NAMALWA (cell line): ENCODE results near the gene ITGA11.
A peak's percentile ranks its signal among the peaks of the same experiment; 100 is the strongest.

Source experiments
- DNase-seq: peaks from one replicate; pipeline ENCODE4 v3.0.0-alpha.2; 2015; ENCODE audit warnings: low spot score

ITGA11 gene

DNA sequence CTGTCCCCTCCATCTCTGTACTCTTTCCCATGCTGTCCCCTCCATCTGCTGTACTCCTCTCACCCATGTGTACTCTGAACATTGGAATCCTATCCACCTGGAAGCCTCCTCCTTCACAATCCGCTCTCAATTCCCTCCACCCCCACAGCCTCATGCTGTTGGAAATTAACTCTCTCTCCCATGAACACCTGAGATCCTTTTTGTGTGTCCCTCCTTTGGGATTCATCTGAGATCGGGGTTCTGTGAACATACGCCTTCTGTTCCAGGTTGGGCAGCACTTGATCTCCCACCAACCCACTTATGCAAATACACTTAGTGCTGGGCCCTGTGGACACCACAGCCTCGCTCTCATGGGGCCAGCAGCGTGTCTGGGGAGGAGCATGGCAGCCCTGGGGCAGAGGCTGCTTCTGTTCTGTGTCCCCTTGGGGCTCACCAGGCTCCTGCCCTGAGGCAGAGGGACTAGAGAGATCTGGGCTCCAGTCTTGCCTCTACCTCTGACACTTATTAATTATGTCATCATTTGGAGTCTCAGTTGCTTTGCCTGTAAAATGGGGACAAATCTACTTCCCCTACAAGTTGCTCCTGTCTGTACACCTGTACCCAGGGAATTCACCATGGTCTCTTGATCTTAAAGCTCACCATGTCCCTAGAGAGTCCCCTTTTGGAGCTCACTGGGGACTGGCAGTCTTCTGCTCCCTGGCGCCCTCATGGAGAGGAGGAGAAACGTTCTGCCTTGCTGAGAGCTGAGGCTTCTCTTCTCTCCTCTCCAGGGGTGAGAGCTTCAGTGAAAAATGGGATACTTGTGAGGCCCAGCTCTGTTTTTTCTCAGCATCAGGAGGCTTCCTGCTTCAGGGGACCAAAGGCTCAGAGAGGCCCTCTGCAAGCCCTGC is 42.7 kb downstream of the ITGA11 start:
- no peak for DNase-seq

DNA sequence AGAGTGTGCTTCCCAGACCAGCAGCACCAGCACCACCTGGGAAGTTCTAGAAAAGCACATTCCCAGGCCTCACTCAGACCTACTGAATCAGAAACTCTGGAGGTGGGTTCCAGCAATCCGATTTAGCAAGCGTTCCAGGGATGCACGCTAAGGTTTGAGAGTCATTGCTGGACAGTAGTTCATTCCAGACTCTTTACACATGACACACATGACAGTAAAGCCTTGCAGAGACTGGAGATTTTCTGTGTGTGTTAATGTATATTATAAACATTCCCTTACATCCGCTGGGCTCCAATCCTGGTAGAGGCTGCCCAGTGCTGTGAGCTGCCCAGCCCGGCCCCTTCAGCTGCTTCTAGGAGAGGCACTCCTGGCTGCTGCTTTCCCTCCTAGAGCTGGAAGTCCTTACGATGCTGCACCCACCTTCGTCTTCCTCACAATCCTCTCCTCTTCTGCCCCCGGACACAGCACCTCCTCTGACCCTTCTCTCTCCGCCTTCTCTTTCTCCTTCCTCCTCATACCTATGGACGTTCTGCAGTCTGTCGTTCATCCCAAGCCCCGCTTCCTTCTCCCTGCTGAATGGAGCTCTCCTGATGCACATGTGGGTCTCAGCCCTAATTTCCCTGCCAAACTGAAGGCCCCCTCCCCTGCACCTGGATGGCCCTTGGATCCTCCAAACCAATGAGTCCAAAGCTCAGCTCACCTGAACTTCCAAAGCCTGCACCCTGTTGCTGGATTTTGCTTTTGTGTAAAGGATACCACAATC is 44.4 kb downstream of the ITGA11 start:
- no peak for DNase-seq

DNA sequence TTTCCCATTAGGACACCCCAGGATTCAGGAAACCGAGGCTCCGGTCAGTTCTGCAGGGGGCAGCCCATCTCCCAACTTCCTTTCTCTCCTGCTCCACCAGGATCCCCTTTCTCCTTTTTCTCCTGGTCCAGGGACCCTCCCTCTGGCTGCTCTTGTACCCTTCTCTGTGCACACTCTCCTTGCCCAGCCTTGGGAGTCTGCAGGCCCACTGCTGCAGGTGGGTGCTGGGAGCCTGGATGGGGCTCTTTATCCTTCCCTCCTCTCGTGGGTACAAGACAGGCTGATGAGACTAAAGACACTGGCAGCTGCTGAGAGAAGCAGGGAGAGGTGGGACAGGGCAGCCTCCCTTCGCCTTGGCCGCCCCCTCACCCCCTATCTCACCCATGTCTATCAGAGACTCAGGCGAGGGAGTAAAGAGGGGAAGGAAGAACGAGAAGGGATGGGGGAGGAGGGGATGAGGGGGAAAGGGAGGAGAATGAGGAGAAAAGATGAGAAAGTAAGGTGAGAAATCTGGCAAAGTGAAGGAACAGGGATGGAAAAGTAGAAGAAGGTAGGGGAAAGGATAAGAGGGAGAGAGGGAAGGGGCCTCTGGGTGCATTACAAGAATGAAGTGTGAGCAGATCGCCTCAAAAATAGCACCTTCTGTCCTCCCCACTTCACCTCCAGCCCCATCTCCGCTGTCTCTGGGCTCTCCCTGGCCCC is 45.2 kb downstream of the ITGA11 start:
- DNase-seq, result no peak

DNA sequence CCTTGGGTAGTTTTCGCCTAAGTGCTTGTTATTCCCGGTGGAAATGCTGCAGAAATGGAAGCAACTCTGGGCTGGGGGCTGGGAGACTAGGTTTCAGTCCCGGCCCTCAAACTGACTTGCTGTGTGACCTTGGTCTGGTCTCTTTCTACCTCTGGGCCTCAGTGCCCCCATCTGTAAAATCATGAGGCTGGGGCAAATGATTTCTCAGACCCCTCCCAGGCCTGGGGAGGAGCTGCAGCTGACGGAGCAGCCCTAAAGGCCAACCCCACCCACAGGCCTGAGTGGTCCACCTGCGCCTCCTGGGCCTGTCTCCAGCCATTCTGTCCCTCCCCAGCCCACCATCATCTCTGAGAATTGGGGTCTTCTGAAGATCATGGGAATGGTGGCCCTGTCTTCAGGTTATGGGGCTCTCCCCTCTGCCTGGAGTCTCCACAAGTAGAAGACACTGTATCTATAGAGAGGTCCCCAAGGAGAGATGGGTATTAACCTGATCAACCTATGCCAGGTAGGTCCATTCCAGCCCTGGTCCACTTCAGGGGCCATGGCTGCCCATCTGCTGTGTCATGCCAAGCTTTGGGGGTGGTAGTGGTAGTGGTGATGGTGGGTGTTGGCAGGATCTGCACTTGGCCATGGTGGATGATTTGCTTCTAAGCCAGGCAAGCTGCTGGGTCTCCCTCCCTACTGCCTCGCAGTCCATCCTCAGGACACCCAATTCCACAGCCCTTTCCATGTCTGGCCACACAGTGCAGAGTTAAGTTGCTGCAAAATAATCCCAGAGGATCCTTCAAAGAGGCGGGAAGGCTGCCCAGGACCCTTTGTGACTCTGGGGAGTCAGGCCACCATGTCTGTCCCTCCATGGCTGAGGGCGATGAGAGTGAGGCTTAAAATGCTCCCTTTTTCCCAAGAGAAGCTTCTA is 46.0 kb downstream of the ITGA11 start:
- DNase-seq, result no peak

DNA sequence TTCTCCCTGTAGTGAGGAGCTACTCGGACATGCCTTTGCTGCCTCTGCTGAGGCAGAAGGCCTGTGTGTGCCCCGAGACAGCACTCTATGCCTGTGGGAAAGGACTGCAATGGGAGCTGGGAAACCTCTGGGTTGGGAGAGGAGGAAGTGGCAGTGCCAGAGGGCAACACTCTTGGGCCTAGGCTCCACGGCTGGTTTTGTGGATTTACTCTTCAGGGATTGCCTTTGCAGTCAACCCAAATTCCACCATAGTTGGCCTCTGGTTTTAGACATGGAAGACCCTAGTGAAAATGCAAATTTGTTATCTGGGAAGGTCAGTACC is 46.8 kb downstream of the ITGA11 start:
- no peak for DNase-seq

DNA sequence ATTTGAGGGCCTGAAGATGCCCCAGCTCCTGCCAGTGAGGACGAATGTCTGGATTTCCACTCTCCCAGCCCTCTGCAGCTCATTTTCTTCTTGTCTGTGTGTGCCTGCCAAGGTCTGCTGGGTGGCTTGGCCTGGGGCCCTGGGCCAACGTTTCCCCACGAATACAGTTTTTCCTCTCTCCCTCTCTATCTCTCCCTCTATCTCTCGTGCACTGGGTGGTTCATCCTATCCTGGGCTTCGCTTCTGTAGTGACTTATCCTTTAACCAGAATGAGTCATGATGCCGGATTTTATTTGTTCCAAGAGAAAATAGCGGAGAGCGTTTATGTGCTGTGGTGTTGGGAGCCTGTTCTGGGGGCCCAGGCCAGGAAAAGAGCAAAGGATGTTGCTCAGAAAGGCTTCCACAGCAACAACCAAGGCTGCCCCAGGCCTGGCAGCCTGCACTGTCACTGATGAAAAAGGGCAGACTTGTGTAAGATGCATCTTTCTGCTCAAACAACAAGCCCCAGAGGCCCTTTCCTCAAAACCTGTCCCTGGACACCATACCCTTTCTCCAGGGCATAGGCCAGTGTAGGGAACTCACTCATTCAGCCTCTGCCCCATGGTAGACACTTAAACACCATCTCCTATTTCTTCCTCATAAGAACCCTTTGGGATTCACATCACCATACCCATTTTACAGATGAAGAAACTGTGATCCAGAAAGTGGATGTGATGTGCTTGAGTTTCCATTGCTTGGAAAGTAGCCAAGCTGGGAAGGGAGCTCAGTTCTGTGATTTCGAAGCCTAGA is 47.3 kb downstream of the ITGA11 start:
- no peak for DNase-seq

DNA sequence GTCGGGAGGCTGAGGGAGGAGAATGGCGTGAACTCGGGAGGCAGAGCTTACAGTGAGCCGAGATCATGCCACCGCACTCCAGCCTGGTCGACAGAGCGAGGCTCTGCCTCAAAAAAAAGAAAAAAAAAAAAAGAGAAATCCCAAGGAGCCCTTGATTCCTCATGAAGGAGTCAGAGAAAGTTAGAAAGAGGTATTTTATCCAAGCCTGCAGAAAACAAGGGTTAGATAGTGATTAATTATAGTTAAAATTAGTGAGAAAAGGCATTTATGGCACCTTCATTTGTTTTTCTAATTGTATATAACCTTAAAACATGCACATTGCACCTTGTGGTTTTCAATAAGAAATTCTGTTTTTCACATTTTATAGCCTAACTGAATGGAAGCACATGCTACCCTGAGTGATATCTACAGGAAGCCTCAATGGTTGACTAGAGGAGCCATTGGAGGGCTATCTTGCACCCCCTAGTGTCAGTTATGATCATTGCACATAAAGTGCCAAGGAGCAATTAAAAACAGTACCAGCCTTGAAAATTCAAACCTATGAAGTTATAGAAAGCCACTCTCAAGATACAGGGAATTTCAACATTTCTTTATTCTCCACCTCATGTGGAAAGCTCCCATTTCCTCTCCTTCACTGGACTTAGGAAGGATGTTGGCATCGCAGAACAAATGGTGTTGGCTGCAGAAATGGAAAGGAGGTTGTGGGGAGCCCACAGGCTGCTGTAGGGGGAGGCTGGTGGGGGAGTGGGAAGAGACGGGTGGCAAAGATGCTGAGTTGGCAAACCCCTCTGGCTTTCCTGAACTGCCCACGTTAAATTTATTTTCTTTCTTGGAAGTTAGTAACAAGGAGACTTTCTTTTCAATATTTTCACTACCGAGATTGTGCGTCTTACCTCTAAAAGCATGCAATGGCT is 48.5 kb downstream of the ITGA11 start:
- DNase-seq, result peak; percentile 89

DNA sequence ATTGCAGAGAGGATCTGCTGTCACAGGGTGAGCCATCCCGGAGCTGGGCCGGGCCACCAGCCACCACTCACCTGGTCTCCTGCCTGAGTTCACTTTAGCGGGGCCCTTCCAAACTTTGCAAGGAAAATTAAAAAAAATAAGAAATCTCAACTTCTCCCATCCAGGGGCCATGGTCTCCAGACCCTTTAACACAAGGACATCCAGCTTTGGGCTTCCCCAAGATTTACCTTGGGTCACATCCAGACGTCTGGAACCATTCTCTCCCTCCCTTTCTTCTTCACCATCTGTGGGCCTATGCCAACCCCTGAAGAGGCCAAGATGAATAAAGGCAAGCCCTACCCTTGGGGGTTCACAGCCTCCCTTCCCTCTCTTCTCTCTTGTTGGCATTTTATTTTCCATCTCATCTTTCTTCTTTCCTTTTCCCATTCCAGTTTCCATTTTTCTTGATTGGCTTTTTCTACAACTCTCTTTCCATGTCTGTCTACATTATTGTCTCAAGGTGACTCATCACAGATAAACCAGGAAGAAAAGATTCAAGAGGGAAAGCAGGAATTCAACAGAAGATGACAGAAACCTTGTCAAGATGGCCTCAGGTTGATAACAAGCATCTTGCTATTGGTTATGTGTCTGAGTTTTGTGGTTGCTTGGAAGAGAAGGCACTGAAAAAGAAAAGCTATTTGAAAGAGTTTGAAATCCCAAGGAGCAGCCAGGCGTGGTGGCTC is 49.5 kb downstream of the ITGA11 start:
- DNase-seq, result no peak

DNA sequence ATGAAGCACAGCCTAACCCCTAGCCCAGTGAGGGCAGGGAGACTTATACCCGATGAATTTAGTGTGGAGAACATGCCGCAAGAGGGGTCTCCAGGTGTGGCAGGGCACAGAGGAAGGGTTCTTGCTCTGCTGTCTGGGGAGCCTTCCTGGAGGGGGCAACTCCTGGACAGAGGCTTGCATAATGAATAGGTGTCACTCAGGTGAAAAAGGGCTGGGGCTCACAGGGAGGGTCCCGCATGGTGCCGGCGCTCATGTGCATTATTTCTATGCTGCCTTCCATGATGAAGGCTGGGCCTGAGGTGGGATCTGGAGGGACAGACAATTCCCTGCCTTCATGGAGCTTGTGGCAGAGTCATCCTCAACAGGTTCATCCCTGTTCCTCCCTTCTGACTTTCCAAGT is 51.5 kb downstream of the ITGA11 start:
- DNase-seq, result no peak

DNA sequence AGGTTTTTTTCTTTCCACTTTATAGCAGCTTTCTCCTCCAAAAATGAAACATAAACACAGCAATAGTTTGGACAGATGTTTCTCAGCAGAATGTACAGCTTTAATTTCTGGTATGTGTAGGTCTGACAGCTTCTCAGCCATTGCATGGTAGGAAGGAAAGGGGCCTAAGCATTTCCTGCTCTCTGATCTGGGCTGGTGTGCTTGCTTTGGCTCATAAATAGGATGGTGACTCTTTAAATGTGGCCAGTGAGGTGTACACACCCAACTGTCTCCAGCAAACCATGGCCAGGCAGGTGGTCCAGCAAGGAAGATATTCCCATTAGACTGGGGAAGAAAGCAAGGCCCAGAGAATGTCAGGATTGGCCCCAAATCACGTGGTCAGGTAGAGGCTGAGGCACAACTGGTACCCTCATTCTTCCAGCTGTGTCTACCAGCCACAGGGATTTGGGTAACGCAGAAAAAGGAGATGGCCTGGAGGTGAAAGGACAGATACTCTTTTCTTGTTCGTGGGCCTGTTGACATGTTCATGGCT is 52.1 kb downstream of the ITGA11 start:
- no peak for DNase-seq

DNA sequence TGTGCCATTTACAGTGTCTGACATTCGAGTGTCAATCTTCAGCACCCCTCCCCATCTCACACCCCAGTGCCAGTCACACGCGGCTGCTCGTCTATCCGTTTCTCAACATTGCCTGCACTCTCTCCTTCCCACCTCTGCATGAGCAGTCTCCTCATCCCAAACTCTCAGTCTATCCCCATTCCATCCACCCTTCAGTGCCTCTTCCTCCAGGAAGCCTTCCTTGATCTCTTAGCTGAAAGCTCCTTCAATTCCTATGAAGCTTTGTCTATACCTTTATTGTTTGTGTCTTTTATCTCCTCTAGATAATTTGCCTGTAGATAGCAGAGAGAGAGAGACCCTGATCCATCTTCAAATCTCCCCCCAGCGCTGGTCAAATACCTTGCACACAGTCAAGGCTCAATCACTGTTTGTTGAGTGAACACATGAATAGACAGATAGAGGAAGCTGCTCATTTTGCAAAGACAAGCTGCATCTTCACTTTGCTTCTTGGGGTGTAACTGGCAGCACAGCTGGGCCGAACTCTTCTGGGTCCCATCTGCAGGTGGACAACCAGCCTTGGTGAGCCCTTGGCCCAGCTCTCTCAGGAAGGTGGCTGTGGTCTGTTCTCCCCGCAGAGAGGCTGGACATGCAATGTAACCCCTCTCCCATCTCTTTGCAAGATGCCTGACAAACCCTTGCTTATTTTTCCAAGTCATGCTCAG is 52.8 kb downstream of the ITGA11 start:
- peak; percentile 20 for DNase-seq

DNA sequence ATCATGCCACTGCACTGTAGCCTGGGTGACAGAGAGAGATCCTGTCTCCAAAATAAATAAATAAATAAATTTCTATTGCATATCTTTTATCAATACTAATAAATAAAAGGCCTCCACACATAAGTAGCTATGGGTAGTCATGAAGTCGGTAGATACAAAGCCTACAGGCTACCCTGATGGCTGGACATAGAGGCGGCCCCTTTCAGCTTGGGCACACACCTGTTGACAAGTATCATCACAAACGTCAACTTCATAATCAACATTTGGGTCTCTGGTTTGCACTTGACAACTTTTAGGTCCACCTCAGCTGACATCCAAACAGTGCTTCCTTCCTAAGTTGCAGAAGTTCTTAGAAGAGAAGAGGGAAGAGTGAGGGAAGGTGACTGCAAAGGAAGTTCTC is 53.4 kb downstream of the ITGA11 start:
- no peak for DNase-seq

DNA sequence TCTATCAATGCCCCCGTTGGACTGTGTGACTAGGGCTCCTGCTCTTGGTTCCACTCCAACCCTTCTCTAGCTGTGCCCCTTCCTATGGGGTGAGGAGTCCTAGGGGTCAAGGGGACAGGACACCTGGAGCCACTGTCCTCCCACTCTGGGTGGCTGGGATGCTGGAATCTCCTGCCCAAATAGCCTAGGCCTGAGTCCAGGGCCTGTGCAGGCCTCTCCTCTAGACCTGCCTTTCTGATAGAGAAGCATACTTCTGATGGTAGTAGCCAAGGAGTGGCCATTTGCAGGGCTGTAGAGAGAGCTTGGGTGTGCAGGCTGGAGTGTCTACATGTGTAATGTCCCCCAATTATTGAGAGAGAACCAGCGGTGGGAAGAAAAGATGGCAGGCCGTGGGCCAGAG is 54.2 kb downstream of the ITGA11 start:
- no peak for DNase-seq

DNA sequence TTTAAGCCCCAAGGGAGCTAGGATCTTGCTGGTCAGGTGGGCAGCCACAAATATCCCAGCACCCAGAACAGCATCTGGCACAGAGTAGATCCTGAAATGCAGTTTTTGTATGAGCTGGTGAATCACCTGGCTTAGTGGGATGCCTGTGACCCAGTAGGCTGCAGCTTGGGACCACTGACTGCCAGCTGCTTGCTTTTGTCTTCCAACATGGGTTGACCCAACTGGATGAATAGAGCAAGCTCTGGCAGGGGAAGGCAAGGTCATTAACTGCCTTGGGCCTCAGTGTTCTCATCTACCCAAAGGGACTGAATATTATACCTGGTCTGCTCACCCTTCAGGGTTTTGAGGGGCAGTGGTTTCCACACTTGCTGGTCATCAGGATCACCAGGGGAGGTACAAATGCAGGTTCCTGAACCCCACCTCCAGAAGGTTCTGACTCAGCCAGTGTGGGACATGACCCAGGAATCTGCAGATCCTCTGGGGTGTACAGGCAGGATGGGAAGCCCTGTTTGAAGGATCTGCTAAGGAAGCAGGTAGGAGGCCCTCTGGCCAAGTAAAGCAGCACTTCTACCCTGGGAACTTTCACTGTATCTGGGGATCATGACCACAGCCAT is 55.4 kb downstream of the ITGA11 start:
- no peak for DNase-seq

DNA sequence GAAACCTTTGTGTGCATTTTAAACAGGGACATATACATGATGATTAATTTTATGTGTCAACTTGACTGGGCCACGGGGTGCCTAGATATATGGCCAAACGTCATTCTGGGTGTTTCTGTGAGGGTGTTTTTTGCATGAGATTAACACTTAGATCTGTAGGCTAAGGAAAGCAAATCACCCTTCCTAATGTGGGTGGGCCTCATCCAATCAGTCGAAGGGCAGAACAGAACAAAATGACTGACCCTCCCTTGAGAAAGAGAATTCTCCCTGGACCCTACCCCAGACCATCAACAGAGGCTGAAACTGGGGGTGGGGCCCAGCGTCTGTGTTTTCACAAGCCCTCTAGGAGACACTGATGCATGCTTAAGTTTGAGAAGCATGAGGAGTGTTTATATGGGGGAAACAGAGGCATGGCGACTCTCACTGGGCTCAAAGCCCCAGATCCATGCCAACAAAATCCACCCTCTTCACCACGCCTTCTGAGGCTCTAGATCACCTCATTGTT is 56.2 kb downstream of the ITGA11 start:
- DNase-seq, result no peak

DNA sequence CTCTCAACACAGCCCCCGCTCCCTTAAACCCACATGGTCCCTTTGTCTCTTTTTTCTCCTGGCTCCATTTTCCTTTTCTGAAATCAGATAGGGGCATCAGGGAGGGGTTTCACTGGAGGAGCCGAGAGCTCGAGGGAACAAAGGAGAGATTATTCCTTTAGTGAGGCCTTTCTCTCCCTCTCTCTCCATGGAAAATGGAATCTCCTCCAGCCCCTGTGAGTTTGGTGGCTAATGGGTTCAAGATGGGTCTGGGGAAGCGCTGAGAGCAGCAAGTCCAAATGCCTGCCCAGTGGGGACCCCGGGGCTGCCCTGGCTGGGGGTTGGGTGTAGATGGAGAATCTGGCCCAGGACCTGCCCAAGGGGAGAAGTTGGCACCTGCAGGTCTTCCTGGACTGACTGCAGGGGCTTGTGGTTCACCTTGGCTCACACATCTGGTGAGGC is 56.8 kb downstream of the ITGA11 start:
- DNase-seq, result no peak

DNA sequence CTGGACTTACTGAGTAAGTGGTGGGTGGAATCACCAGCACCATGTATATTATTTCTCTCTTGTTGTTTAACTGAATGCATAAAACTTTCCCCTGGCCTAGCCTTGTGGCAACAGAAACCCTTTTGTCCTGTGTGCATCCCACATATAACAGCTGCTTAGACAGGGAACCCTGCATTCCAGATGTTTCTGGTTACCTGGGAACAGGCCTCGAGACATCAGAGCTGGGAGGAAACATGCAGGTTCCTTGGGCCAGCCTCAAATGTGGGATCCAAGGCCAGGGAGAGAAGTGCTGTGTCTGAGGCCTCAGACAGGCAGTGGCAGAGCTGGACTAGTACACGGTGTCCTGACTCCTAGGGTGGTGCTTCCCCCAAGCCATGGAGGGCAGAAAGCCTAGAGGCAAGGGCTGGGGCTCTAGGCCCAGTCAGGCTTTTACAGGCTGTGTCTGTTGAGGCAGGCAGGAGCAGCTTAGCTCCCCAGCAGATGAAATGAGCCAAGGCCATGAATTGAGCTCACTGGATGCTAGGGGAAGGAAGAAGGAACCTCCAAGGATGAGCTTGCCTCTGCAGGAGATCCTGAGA is 57.7 kb downstream of the ITGA11 start:
- no peak for DNase-seq
